GM12874 (cell line): Measurements from ENCODE around the gene SUN1.

Experiments
- CTCF ChIP-seq: IDR thresholded peaks from 2 replicates; pipeline ENCODE4 v1.5.1; 2011; ENCODE audit warnings: low read depth, mild to moderate bottlenecking, control low read depth, low read length, moderate library complexity; ENCODE audit not compliant: insufficient read depth

Gene SUN1

GRCh38 chr7:908159-908581 lies 75.9 kb downstream of the SUN1 start:
- TF ChIP-seq CTCF = no peak

GRCh38 chr7:908591-909357 lies 76.5 kb downstream of the SUN1 start:
- peak; percentile 91 for TF ChIP-seq CTCF

GRCh38 chr7:909358-910329 lies 77.4 kb downstream of the SUN1 start:
- TF ChIP-seq CTCF = no peak

- TF ChIP-seq CTCF = no peak
Measured at GRCh38 chr7:910441-910861, 78.2 kb downstream of the SUN1 start.

GRCh38 chr7:910931-911431 lies 78.7 kb downstream of the SUN1 start:
- TF ChIP-seq CTCF = no peak

GRCh38 chr7:911791-912480 lies 79.7 kb downstream of the SUN1 start:
- TF ChIP-seq CTCF = no peak
